GM19193 (cell line): ENCODE results near the gene ELFN1.

Experiments
- POLR2A ChIP-seq: IDR thresholded peaks from 4 replicates; pipeline ENCODE4 v1.6.1; 2011; ENCODE audit not compliant: insufficient read depth, insufficient read length; ENCODE audit errors: extremely low read depth

Gene ELFN1

GRCh38 chr7:1781369-1781768 lies 111.3 kb downstream of the ELFN1 start:
- TF ChIP-seq POLR2A: no peak

DNA sequence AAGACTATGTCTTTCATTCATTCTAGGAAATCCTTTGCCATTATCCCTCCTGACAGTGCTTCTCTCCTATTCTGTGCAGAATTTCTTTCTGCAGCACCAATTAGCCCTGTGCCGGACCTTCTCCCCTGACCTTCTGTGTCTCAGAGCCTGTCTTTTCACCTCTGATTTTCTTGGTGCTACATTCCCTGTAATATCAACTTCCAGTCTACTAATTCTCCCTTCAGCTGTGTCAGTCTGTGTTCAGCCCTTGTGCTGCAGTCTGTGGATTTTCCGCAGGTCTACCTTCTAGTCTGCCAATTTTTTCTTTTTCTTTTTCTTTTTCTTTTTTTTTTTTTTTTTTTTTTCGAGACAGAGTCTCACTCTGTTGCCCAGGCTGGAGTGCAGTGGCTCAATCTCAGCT lies 115.8 kb downstream of the ELFN1 start:
- no peak for TF ChIP-seq POLR2A

GRCh38 chr7:1787241-1787640 lies 117.2 kb downstream of the ELFN1 start:
- TF ChIP-seq POLR2A: no peak

GRCh38 chr7:1787681-1788235 lies 117.7 kb downstream of the ELFN1 start:
- no peak for TF ChIP-seq POLR2A

GRCh38 chr7:1794888-1795542 lies 124.9 kb downstream of the ELFN1 start:
- TF ChIP-seq POLR2A: no peak
